WTC11 (cell line): Measurements from ENCODE around the gene SERPINE1. TPM values are rescaled to one million over a fixed set of nuclear protein-coding genes. Genes with fewer than 3 reads are reported as not detected.
"Not testable (repeated sequence)": the region's sequence is repeated elsewhere in the genome, so short reads cannot be mapped to it uniquely, and the experiment has no call there.

Experiments
- ATAC-seq: fragments of 200-7000 bp; cut with Tn5 transposase; 2 replicates; pipeline ENCODE4 v1.10.0; 2021; ENCODE audit warnings: mild to moderate bottlenecking, moderate library complexity
- CTCF ChIA-PET: fragments of 300-600 bp; sonication (Branson Sonifier 250); formaldehyde crosslinking; loops from one replicate; lab custom pipeline; 2021; ENCODE audit warnings: antibody characterized with exemption; lab: Charles Lee
- POLR2A ChIA-PET: fragments of 350-600 bp; sonication (Branson Sonifier 250); formaldehyde crosslinking; loops from one replicate; lab custom pipeline; 2021; ENCODE audit warnings: antibody characterized with exemption; lab: Charles Lee
- DNase-seq: peaks from one replicate; pipeline ENCODE4 v3.0.0; 2021; ENCODE audit warnings: low spot score
- H3K27ac Mint-ChIP-seq: 2 replicates; pipeline ENCODE4 v1.8.0; 2021; ENCODE audit warnings: mixed read lengths
- H3K27me3 Mint-ChIP-seq: 2 replicates; pipeline ENCODE4 v1.8.0; 2021; ENCODE audit warnings: low read depth, mild to moderate bottlenecking, moderate library complexity, mixed read lengths
- H3K36me3 Mint-ChIP-seq: 2 replicates; pipeline ENCODE4 v1.8.0; 2021; ENCODE audit warnings: mixed read lengths
- H3K4me1 Mint-ChIP-seq: 2 replicates; pipeline ENCODE4 v1.8.0; 2022; ENCODE audit warnings: mixed read lengths
- H3K4me3 Mint-ChIP-seq: 2 replicates; pipeline ENCODE4 v1.8.0; 2021; ENCODE audit warnings: mild to moderate bottlenecking, moderate library complexity, mixed read lengths
- H3K9me3 Mint-ChIP-seq: 2 replicates; pipeline ENCODE4 v1.8.0; 2021; ENCODE audit warnings: mixed read lengths
- FOXK1 ChIP-seq: sonication (generic); formaldehyde crosslinking; IDR thresholded peaks from 2 replicates; pipeline ENCODE4 v1.8.0; 2022; ENCODE audit warnings: mild to moderate bottlenecking, moderate library complexity, missing genetic modification reagents
- FOXP1 ChIP-seq: sonication (generic); formaldehyde crosslinking; IDR thresholded peaks from 2 replicates; pipeline ENCODE4 v1.8.0; 2022; ENCODE audit warnings: missing genetic modification reagents, mild to moderate bottlenecking, moderate library complexity, borderline replicate concordance
- JUN ChIP-seq: sonication (generic); formaldehyde crosslinking; IDR thresholded peaks from 2 replicates; pipeline ENCODE4 v1.8.0; 2023; ENCODE audit warnings: mild to moderate bottlenecking, missing genetic modification reagents
- NFE2L1 ChIP-seq: sonication (generic); formaldehyde crosslinking; IDR thresholded peaks from 2 replicates; pipeline ENCODE4 v1.8.1; 2023; ENCODE audit warnings: missing genetic modification reagents
- NFYB ChIP-seq: sonication (generic); formaldehyde crosslinking; conservative IDR thresholded peaks from 2 replicates; pipeline ENCODE4 v1.8.0; 2022; ENCODE audit warnings: low read depth, missing genetic modification reagents
- SMAD4 ChIP-seq: sonication (generic); formaldehyde crosslinking; IDR thresholded peaks from 2 replicates; pipeline ENCODE4 v1.8.0; 2022; ENCODE audit warnings: mild to moderate bottlenecking, missing genetic modification reagents
- TCF7 ChIP-seq: sonication (generic); formaldehyde crosslinking; IDR thresholded peaks from 2 replicates; pipeline ENCODE4 v1.8.0; 2022; ENCODE audit warnings: mild to moderate bottlenecking, low read depth, missing genetic modification reagents, moderate library complexity
- ZNF232 ChIP-seq: sonication (generic); formaldehyde crosslinking; IDR thresholded peaks from 2 replicates; pipeline ENCODE4 v1.8.0; 2022; ENCODE audit warnings: mild to moderate bottlenecking, missing genetic modification reagents
- ZNF423 ChIP-seq: fragments of 250-450 bp; sonication (Bioruptor Pico); IDR thresholded peaks from 2 replicates; pipeline ENCODE4 v2.1.2; 2022; ENCODE audit warnings: mild to moderate bottlenecking, moderate library complexity
- ZNF425 ChIP-seq: fragments of 250-450 bp; sonication (Bioruptor Pico); conservative IDR thresholded peaks from 2 replicates; pipeline ENCODE4 v1.9.0; 2021; ENCODE audit warnings: mild to moderate bottlenecking
- ZNF512 ChIP-seq: sonication (generic); formaldehyde crosslinking; IDR thresholded peaks from 2 replicates; pipeline ENCODE4 v1.8.1; 2022; ENCODE audit warnings: missing genetic modification reagents, borderline replicate concordance
- total RNA-seq: library from RNA; stranded (reverse); gene quantifications from 3 replicates; pipeline ENCODE4 v1.2.3, GENCODE V29; 2021
- TF ChIP-seq, protein P1 (sequence below): sonication (generic); formaldehyde crosslinking; IDR thresholded peaks from 2 replicates; pipeline ENCODE4 v1.8.0; 2022; ENCODE audit warnings: mild to moderate bottlenecking, missing genetic modification reagents
- TF ChIP-seq, protein P2 (sequence below): fragments of 250-450 bp; sonication (Bioruptor Pico); IDR thresholded peaks from 2 replicates; pipeline ENCODE4 v1.9.0; 2021; ENCODE audit warnings: mild to moderate bottlenecking, borderline replicate concordance
- TF ChIP-seq, protein P3 (sequence below): fragments of 200-600 bp; IDR thresholded peaks from 2 replicates; pipeline ENCODE4 v1.8.0; 2022; ENCODE audit warnings: antibody characterized with exemption

The SERPINE1 gene
- total RNA-seq, 1 experiment from 2014 or later, result 2.6 TPM

DNA sequence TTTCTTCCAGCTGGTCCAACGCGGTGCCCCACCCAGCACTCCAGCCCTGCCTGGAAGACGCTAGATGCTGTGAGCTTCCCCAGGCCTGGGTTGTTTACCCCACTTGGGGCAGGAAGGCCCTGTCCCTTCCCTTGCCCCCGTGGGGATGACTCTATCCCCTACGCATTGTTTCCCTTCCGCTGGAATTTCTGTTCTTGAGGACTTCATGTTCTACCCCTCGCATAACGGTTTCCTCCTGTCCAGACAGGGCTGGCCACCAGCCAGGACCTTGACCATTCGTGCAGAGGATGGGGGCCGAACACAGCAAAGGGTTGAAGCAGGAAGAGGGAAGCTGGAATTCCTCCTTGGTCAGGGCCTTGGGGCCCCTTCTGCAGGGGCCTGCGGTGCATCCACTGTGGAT, 14.7 kb upstream of the SERPINE1 start (continued):
- TF ChIP-seq, protein P1, sequence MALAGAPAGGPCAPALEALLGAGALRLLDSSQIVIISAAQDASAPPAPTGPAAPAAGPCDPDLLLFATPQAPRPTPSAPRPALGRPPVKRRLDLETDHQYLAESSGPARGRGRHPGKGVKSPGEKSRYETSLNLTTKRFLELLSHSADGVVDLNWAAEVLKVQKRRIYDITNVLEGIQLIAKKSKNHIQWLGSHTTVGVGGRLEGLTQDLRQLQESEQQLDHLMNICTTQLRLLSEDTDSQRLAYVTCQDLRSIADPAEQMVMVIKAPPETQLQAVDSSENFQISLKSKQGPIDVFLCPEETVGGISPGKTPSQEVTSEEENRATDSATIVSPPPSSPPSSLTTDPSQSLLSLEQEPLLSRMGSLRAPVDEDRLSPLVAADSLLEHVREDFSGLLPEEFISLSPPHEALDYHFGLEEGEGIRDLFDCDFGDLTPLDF (CRISPR knock-in tag), result no peak
- TF ChIP-seq FOXP1 (CRISPR knock-in tag) (no peak), JUN (CRISPR knock-in tag) (no peak), ZNF423 (CRISPR knock-in tag) (no peak)

DNA sequence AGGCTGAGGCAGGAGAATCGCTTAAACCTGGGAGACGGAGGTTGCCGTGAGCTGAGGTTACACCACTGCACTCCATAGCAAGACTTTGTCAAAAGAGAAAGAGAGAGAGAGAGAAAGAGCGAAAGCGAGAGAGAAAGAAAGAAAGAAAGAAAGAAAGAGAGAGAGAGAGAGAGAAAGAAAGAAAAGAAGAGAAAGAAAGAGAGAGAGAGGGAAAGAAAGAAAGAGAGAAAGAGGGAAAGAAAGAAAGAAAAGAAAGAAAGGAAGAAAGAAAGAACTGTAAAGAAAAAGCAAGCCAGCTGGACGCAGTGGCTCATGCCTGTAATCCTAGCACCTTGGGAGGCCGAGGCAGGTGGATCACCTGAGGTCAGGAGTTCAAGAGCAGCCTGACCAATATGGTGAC, 13.8 kb upstream of the SERPINE1 start:
- not testable (repeated sequence) for H3K27ac Mint-ChIP-seq, H3K27me3 Mint-ChIP-seq, H3K9me3 Mint-ChIP-seq, H3K4me3 Mint-ChIP-seq, H3K4me1 Mint-ChIP-seq, H3K36me3 Mint-ChIP-seq, ATAC-seq, DNase-seq
- CTCF ChIA-PET, result interaction anchor here (2.3 kb wide), 1 partner anchor 31 kb away, joined by 10 read pairs; no protein-coding TSS in a partner anchor
- POLR2A ChIA-PET, result interaction anchor here (0.7 to 0.8 kb wide), 2 partner anchors 8 to 52 kb away, joined by 3 to 5 read pairs; no protein-coding TSS in a partner anchor

- no peak overlapping the region for H3K27ac Mint-ChIP-seq
- H3K27me3 Mint-ChIP-seq, result no peaks in the 10 kb centered on the region; the same call in 1 of the 2 replicates
- POLR2A ChIA-PET, result interaction anchor here (0.7 to 0.8 kb wide), 2 partner anchors 8 to 51 kb away, joined by 3 to 5 read pairs; no protein-coding TSS in a partner anchor
Measured at GRCh38 chr7:101113836-101114235, 13.1 kb upstream of the SERPINE1 start.

More at GRCh38 chr7:101113836-101114235, 13.1 kb upstream of the SERPINE1 start:
- ATAC-seq, result no peak
- Mint-ChIP-seq H3K4me1 (no peaks in the 10 kb centered on the region), H3K36me3 (no peaks in the 10 kb centered on the region)
- no peak for TF ChIP-seq ZNF425 (CRISPR knock-in tag)
- TF ChIP-seq, protein P2, sequence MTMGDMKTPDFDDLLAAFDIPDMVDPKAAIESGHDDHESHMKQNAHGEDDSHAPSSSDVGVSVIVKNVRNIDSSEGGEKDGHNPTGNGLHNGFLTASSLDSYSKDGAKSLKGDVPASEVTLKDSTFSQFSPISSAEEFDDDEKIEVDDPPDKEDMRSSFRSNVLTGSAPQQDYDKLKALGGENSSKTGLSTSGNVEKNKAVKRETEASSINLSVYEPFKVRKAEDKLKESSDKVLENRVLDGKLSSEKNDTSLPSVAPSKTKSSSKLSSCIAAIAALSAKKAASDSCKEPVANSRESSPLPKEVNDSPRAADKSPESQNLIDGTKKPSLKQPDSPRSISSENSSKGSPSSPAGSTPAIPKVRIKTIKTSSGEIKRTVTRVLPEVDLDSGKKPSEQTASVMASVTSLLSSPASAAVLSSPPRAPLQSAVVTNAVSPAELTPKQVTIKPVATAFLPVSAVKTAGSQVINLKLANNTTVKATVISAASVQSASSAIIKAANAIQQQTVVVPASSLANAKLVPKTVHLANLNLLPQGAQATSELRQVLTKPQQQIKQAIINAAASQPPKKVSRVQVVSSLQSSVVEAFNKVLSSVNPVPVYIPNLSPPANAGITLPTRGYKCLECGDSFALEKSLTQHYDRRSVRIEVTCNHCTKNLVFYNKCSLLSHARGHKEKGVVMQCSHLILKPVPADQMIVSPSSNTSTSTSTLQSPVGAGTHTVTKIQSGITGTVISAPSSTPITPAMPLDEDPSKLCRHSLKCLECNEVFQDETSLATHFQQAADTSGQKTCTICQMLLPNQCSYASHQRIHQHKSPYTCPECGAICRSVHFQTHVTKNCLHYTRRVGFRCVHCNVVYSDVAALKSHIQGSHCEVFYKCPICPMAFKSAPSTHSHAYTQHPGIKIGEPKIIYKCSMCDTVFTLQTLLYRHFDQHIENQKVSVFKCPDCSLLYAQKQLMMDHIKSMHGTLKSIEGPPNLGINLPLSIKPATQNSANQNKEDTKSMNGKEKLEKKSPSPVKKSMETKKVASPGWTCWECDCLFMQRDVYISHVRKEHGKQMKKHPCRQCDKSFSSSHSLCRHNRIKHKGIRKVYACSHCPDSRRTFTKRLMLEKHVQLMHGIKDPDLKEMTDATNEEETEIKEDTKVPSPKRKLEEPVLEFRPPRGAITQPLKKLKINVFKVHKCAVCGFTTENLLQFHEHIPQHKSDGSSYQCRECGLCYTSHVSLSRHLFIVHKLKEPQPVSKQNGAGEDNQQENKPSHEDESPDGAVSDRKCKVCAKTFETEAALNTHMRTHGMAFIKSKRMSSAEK (CRISPR knock-in tag), result no peak
- no peak for TF ChIP-seq NFYB
- no peak for TF ChIP-seq ZNF512 (CRISPR knock-in tag)
- TF ChIP-seq SMAD4 (CRISPR knock-in tag), result no peak
- TF ChIP-seq, protein P3, sequence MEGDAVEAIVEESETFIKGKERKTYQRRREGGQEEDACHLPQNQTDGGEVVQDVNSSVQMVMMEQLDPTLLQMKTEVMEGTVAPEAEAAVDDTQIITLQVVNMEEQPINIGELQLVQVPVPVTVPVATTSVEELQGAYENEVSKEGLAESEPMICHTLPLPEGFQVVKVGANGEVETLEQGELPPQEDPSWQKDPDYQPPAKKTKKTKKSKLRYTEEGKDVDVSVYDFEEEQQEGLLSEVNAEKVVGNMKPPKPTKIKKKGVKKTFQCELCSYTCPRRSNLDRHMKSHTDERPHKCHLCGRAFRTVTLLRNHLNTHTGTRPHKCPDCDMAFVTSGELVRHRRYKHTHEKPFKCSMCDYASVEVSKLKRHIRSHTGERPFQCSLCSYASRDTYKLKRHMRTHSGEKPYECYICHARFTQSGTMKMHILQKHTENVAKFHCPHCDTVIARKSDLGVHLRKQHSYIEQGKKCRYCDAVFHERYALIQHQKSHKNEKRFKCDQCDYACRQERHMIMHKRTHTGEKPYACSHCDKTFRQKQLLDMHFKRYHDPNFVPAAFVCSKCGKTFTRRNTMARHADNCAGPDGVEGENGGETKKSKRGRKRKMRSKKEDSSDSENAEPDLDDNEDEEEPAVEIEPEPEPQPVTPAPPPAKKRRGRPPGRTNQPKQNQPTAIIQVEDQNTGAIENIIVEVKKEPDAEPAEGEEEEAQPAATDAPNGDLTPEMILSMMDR, result no peak
- no peak for TF ChIP-seq FOXK1 (CRISPR knock-in tag)
- no peak for TF ChIP-seq TCF7 (CRISPR knock-in tag)
- TF ChIP-seq ZNF232 (CRISPR knock-in tag), result no peak
- TF ChIP-seq NFE2L1 (CRISPR knock-in tag), result no peak
- TF ChIP-seq, all 79 proteins: peak for 0
- CTCF ChIA-PET, result no interaction called here
- Mint-ChIP-seq H3K9me3 (no peaks in the 10 kb centered on the region), H3K4me3 (no peak overlapping the region)
- no peak for DNase-seq
